Activated CD8-positive, alpha-beta memory T cell treated with anti-CD3 and anti-CD28 coated beads, Interleukin-2, amount 50 U/mL, for 1 hour (primary cell): Measurements from ENCODE around the gene GLIS1.

Experiments used
- DNase-seq: peaks from one replicate; pipeline ENCODE4 v3.0.0-alpha.2; 2020; ENCODE audit errors: extremely low read depth

GLIS1 gene

DNA sequence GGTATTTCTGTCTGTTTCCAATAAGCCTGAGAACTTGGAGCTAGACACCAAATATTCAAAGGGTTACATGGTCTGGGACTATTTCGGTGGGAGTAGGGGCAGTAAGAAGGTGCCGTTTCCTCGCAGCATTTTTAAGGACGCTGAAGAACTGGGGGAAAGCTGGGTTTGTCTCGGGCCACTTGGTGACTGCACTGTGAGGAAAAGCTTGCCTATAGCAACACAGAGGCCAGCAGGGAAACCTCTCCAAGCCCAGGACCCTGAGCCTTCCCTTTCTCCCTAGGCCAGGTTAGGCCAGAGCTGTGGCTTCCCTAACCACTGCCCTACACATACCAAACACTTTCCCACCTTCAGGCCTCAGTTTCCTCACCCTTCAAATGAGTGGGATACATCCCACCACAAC lies 3.3 kb downstream of the GLIS1 start:
- DNase-seq: no peak

DNA sequence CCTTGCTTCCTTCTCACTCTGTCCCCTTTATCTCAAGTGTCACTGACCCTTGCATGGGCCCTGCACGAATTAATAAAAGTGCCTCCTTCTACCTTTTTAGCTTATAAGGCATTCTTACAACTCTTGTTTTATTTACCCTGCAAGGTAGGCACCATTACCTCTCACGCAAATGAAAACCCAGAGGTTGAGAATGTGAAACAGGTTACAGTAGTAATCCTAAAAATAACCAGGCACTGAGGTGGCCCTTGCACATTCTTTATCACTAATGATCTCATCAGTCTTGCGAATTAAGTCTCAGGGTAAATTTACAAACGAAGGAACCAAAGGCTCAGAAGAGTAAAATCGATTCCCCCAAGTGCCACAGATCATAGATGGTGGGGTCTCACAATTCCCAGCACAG lies 3.7 kb downstream of the GLIS1 start:
- no peak for DNase-seq

- DNase-seq: no peak
Measured at GRCh38 chr1:53734650-53735211, 4.2 kb downstream of the GLIS1 start.

DNA sequence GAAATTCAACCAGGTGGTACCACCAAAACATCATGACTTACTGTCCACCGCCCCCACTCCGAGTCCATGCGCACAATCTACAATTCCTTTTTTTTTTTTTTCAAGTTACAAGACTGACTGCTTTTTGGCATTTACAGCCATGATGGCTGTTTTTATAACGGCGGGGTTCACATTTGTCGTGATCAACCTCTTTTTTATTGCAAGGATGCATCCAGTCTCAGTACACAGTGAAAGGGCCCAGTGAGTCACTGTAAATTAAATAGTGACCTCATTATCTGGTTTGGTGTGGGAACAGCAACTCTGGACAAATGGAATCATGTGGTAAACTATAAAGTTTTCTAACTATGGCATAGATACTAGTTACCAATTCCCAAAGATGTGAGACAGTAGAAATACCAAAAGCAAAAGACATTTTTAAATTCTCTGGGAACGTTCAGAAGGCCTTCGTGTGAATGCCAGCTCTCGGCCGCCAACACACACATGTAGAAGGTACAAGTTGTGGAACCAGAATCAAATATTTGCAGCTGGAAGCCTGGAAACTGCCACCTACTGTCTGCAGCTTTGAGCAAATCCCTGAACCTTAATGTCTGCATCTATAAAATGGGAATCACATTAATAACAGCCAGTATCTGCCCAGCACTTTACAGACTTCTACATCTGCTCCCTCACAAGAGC lies 4.9 kb downstream of the GLIS1 start:
- no peak for DNase-seq

DNA sequence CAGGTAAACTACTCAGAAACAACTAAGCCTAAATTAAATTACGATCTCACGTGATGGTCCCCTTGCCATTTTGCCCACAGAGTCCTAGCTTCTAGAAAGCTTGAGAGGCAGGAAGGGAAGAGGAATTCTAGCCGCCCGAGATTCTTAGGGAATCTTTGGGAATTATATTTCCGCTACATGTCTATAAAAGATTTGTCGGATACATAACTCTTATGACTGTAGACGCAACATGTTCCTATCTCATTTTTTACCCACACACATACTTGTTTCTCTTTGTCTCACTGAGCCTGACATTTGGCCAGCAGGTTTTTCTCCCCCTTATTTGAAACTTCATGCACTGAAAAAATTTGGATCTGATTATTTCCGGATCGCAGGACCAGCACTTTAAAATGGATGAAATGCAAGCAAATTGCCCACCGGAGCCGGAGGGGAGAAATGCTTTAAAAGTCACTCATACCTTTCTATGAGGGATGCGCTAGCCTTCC lies 5.5 kb downstream of the GLIS1 start:
- no peak for DNase-seq

DNA sequence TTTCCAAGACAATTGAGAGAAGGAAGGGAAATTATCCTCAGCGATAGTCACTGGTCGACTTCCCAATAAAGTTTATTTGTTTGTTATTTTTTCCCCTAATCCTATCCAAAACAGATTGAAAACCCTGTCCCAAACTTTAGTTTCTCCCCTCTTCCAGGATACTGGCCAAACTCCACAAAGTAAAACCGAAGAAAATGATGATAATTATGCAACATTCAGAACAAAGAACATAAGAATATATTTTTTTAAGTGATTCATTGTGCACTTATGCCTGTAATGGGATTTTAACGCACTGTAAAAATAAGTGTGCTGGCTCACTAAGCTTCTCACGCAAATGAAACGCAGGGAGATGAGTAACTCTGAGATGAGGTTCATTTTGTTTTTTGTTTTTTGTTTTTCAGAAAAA lies 6.0 kb downstream of the GLIS1 start:
- DNase-seq: no peak

- DNase-seq: no peak
Measured at GRCh38 chr1:53732409-53732808, 6.6 kb downstream of the GLIS1 start.

GRCh38 chr1:53731779-53732305 lies 7.1 kb downstream of the GLIS1 start:
- DNase-seq: no peak

GRCh38 chr1:53731043-53731600 lies 7.8 kb downstream of the GLIS1 start:
- no peak for DNase-seq

DNA sequence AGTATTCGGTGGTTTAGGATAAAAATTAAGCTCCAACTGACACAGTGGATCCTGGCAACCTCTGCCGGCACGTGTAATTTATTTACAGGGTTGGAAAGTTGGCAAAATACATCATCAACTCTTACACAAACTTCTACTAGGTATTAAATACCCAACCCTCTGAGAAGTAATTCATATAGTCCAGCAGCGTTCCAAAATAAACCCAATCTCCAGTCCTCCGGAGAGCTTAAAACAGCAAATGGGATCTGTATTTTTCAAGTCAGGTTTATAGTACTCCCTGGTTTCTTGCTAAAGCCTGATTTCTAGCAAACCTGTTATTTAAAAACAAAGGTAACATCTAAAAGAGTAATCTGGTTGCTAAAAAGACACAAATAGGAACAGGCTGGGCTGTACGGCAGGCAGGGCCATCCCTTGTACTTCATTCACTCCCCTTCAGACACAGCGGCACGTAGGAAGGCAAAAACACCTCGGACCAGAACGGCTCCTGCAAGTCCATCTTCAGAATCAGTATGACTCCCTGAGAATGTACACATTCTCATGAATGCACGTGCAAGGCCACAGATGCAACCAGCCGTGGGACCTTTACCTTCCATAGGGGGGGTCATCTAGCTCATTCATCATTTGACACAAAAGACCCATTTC lies 8.6 kb downstream of the GLIS1 start:
- no peak for DNase-seq

DNA sequence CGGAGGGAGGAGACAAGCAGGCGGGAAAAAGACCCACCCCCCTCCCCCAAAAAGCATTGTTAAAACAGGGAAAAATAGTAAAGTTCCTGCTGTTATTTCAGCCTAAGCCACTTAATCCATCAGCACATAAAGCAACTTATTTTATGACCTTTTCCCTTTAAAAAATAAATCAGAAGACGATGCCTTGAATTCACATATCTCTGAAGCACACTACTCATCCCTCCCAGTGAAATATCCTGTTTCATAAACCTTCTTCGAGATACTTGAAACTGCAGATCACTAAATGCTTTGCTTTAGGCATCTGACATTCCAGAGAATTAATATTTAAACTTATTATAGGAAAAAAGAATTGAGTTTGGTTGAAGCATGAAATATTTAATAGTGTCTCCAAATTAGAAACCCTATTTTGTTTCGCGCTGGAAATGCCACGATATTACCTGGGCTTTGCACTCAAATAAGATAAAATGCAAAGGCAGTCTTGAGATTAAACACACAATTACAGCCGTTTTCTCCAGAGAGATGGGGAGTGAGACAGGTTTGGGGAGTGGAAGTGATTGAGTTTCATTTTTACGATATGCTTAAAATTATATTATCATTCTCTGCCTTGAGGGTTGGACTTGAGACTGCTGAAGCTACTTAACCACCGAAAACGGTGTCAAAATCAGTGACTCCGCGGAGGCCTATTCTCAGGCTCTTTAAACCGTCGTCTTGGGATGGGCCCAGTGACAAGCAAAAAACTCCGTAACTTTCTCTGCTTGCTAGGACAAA lies 9.3 kb downstream of the GLIS1 start:
- no peak for DNase-seq

GRCh38 chr1:53728702-53729455 lies 10.1 kb downstream of the GLIS1 start:
- DNase-seq: no peak

DNA sequence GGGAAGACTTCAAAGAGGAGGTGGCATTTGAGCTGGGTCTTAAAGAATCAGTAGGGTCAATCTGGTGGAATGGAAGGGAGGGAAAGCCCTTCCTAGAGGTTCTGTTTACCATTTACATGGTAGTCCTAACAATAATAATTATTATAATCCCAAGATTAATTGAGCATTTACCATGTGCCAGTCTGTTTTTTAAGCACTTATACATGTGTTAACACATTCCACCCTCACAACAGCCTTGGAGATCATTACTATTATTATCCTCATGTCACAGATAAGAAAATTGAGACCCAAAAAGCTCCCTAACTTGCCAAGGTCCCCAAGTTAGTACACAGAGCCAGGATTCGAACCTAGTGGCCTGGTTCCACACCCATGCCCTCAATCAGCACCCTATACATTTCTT lies 10.8 kb downstream of the GLIS1 start:
- no peak for DNase-seq

GRCh38 chr1:53727461-53728092 lies 11.4 kb downstream of the GLIS1 start:
- no peak for DNase-seq

DNA sequence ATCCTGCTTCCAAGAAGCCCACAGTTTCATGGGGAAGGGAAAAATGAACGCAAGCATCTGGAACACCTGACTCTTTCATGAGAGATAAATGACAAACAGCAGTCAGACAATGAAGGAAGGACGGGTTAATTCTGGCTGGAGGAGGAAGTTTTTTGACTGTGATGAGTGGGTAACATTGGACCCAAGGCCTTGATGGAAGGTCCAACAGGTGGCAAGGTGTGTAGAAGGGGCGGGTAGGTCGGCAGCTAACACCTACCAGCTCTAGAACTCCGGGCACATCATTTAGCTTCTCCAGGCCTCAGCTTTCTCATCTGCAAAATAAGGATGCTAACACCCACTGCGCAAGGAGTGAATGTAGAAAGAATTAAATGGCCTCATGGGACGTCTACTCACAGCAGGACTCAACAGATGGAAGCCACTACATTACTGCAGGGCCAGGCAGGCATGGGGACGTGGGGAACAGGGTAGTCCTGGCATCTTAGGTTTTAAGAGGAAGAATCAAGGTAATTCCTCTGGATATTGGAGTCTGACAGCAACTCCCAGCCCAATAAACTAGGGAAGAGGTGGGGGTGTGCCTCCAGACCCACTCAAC lies 12.9 kb downstream of the GLIS1 start:
- no peak for DNase-seq

- no peak for DNase-seq
Measured at GRCh38 chr1:53725238-53725689, 13.7 kb downstream of the GLIS1 start.

- DNase-seq: no peak
Measured at GRCh38 chr1:53722025-53722424, 16.9 kb downstream of the GLIS1 start.

- DNase-seq: no peak
Measured at GRCh38 chr1:53721088-53721487, 17.9 kb downstream of the GLIS1 start.

- no peak for DNase-seq
Measured at GRCh38 chr1:53719469-53719868, 19.5 kb downstream of the GLIS1 start.

DNA sequence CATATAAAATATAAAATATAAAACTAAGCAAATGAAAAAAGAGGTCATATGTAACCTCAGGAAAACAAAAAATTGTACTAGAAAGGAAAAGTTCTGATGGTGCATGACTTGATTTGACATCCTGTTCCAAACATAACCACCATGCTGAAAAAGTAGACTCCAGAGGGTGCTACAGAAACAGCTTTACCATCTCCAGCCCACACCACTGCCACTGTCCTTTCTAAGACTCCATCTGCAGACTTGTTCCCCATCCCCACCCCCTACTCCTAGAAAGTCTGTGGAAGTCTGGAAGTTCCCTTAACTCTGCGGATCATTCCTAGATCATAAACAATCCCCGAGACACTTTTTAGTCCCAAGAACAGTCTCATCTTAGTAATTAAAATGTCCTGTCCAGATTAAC lies 20.5 kb downstream of the GLIS1 start:
- no peak for DNase-seq
